ENCODE measurements around the gene LCLAT1.

The LCLAT1 gene

DNA sequence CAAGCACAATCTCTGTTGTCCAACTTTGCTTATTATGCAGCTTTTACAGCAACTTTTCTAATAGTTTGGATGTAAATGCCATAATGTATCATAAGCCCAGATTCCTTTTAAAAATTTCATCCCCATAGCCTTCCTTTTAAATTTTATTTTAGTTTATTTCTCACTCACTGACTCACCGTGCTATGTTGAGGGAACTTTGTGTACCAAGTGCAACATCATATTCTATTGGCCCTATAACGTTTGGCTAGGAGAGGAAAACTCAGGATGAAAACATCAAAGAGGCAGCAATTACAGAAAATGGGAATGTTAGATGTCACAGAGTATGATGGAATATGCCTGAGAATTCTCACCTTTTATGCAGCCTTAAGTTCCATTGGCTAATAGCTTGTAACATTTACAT, 135.5 kb downstream of the LCLAT1 start:
- H3K36me3 ChIP-seq (replicated peaks; ENCODE audit: low read depth, low read length), result no peaks in the 10 kb centered on the region
- H3K4me3 ChIP-seq (ENCODE audit: low read length), result no peak overlapping the region
- H3K4me2 ChIP-seq (ENCODE audit: low read length), result no peak overlapping the region
- no peaks in the 10 kb centered on the region for H3K27me3 ChIP-seq (ENCODE audit: low read depth, low read length)
- H2AFZ ChIP-seq (ENCODE audit: low read depth, low read length), result no peak overlapping the region
- H3K9me3 ChIP-seq (ENCODE audit: insufficient read depth, low read length), result no peaks in the 10 kb centered on the region
- no peaks in the 10 kb centered on the region for H3K4me1 ChIP-seq (ENCODE audit: low read length)
- H3K79me2 ChIP-seq (ENCODE audit: low read length), result no peaks in the 10 kb centered on the region
- no peaks in the 10 kb centered on the region for H4K20me1 ChIP-seq (ENCODE audit: insufficient read depth, low read length)
- no peak overlapping the region for H3K9ac ChIP-seq (ENCODE audit: low read length)
- no peak overlapping the region for H3K27ac ChIP-seq (ENCODE audit: low read length)
- TF ChIP-seq, protein P1, sequence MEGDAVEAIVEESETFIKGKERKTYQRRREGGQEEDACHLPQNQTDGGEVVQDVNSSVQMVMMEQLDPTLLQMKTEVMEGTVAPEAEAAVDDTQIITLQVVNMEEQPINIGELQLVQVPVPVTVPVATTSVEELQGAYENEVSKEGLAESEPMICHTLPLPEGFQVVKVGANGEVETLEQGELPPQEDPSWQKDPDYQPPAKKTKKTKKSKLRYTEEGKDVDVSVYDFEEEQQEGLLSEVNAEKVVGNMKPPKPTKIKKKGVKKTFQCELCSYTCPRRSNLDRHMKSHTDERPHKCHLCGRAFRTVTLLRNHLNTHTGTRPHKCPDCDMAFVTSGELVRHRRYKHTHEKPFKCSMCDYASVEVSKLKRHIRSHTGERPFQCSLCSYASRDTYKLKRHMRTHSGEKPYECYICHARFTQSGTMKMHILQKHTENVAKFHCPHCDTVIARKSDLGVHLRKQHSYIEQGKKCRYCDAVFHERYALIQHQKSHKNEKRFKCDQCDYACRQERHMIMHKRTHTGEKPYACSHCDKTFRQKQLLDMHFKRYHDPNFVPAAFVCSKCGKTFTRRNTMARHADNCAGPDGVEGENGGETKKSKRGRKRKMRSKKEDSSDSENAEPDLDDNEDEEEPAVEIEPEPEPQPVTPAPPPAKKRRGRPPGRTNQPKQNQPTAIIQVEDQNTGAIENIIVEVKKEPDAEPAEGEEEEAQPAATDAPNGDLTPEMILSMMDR (IDR thresholded peaks at IDR 0.05; ENCODE audit: low read depth, low read length), result no peak
- TF ChIP-seq EZH2phosphoT487 (IDR thresholded peaks at IDR 0.05; ENCODE audit: low read depth), result no peak

DNA sequence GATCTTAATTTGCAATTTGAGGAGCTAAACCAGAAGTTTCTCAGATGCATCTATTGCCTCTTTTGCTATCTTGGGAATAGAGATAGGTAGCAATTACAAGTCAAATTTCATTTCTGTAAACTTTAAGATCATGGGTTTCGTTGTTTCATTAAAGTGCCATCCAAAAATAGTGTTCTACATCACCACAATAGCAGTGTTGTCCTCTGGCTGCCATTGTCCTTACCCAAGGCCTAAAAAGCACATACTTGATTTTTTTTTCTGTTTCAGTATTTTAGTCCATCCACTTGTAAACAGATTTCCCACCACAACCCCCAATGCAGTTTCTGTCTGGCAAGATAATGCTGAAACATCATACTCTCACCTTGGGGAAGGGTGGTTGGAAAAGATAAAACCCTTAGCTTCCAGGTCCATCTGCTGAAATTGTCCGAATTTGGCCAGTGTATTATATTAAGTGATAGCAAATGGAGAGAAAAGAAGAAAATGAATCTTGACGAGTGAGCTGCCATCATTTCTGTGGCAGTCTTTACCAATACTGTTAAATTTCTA, 136.2 kb downstream of the LCLAT1 start:
- no peak for TF ChIP-seq EZH2phosphoT487 (IDR thresholded peaks at IDR 0.05; ENCODE audit: low read depth)
- TF ChIP-seq, protein P1 (IDR thresholded peaks at IDR 0.05; ENCODE audit: low read depth, low read length), result no peak
- Histone ChIP-seq H3K4me1 (ENCODE audit: low read length) (no peaks in the 10 kb centered on the region), H4K20me1 (ENCODE audit: insufficient read depth, low read length) (no peaks in the 10 kb centered on the region), H3K9me3 (ENCODE audit: insufficient read depth, low read length) (no peaks in the 10 kb centered on the region), H3K4me3 (ENCODE audit: low read length) (no peak overlapping the region), H3K4me2 (ENCODE audit: low read length) (no peak overlapping the region), H3K36me3 (replicated peaks; ENCODE audit: low read depth, low read length) (no peaks in the 10 kb centered on the region), H3K9ac (ENCODE audit: low read length) (no peak overlapping the region), H3K27ac (ENCODE audit: low read length) (no peak overlapping the region), H3K27me3 (ENCODE audit: low read depth, low read length) (no peaks in the 10 kb centered on the region), H2AFZ (ENCODE audit: low read depth, low read length) (no peak overlapping the region), H3K79me2 (ENCODE audit: low read length) (no peaks in the 10 kb centered on the region)

DNA sequence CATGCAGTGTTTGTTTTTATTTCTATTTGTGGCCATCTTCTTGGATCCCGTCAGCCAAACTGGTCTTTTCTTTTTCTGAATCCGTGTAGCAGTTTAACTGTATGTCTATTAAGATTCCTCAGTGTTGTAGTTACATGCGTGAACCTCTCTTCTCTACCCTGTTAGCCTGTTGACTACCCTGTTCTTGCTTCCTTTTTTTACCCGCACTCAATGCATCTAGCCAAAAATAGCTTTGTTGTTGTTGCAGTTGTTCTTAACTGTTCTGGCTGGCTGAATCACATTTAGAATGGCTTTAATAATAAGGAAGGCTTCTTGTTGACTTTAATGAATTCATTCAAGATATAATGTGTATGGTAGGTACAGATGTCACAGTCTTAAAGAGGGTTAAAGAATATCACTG, 137.1 kb downstream of the LCLAT1 start:
- Histone ChIP-seq H3K4me2 (ENCODE audit: low read length) (no peak overlapping the region), H3K9me3 (ENCODE audit: insufficient read depth, low read length) (no peaks in the 10 kb centered on the region)

DNA sequence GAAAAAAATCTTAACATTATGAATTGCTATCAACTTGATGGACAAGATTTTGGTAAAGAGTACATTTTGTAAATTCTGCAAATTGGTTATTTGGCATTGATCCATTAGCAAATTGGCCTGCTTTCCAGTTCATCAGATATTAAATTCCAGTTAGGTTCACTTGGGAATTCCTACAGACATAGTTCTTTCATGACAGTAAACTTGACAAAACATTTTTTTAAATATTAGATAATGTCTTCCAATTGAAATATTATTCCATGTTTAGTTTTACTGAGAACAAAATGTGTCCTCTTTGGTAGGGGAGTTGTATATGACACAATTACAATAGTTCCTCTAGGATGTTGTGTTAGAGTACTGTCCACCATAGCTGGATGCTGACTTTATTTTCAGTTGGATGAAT, 141.9 kb downstream of the LCLAT1 start:
- Histone ChIP-seq H2AFZ (ENCODE audit: low read depth, low read length) (no peak overlapping the region), H3K9ac (ENCODE audit: low read length) (no peak overlapping the region), H3K79me2 (ENCODE audit: low read length) (no peaks in the 10 kb centered on the region), H3K27me3 (ENCODE audit: low read depth, low read length) (no peaks in the 10 kb centered on the region), H3K4me1 (ENCODE audit: low read length) (no peaks in the 10 kb centered on the region), H4K20me1 (ENCODE audit: insufficient read depth, low read length) (no peaks in the 10 kb centered on the region), H3K9me3 (ENCODE audit: insufficient read depth, low read length) (no peaks in the 10 kb centered on the region), H3K4me2 (ENCODE audit: low read length) (no peak overlapping the region), H3K36me3 (replicated peaks; ENCODE audit: low read depth, low read length) (no peaks in the 10 kb centered on the region), H3K27ac (ENCODE audit: low read length) (no peak overlapping the region), H3K4me3 (ENCODE audit: low read length) (no peak overlapping the region)
- TF ChIP-seq EZH2phosphoT487 (IDR thresholded peaks at IDR 0.05; ENCODE audit: low read depth), result no peak
- TF ChIP-seq, protein P1 (IDR thresholded peaks at IDR 0.05; ENCODE audit: low read depth, low read length), result no peak

More for the DNA sequence above, 137.1 kb downstream of the LCLAT1 start:
- H4K20me1 ChIP-seq (ENCODE audit: insufficient read depth, low read length), result no peaks in the 10 kb centered on the region
- no peaks in the 10 kb centered on the region for H3K36me3 ChIP-seq (replicated peaks; ENCODE audit: low read depth, low read length)
- H3K9ac ChIP-seq (ENCODE audit: low read length), result no peak overlapping the region
- H3K27me3 ChIP-seq (ENCODE audit: low read depth, low read length), result no peaks in the 10 kb centered on the region
- no peak overlapping the region for H3K27ac ChIP-seq (ENCODE audit: low read length)
- no peak overlapping the region for H3K4me3 ChIP-seq (ENCODE audit: low read length)
- H3K79me2 ChIP-seq (ENCODE audit: low read length), result no peaks in the 10 kb centered on the region
- TF ChIP-seq EZH2phosphoT487 (IDR thresholded peaks at IDR 0.05; ENCODE audit: low read depth), result no peak
- TF ChIP-seq, protein P1 (IDR thresholded peaks at IDR 0.05; ENCODE audit: low read depth, low read length), result no peak
- H2AFZ ChIP-seq (ENCODE audit: low read depth, low read length), result no peak overlapping the region
- H3K4me1 ChIP-seq (ENCODE audit: low read length), result no peaks in the 10 kb centered on the region

Data from OCI-LY3 (cell line).